Measurements from ENCODE around the gene BTBD2.

The BTBD2 gene

DNA sequence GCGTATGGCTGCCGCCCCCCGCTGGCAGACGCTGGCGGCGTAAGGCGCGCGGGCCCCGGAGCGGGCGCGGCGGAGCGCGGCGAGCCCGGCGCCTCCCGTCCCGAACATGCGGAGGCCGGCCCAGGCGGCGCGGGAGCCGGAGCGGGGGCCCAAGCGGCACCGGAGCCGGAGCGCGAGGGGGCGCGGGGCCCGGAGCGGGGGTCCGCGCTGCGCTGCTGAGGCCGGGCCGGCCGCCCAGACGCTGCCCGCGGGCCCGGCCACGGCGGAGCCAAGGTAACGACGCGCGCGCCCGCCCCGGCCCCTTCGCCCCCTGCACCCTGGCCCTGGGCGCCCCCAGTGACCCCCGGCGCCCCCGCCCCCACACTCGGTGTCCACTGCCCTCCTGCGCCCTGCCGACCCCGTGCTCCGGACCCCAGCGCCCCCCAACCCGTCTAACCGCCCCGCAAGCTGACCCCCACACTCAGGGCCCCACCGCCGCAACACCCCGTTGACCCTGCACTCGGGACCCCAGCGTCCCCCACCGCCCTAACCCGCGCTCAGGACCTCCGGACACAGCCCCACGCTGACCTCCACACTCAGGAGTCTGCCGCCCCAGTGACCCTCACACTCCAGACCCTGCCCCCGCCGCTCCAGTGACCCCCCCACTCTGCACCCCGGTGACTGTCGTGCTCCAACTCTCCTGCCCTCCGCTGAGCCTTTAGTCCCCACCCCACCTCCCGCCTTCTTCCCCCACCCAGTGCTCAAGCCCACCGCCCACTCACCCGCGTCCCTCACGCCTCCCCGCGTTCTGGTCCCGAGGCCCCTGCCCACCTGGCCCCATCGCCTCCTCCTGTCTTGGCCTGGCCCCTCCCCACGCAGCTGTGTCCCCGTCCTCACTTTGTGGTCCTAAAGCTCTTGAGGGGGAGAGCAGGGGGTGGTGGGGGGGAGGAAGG is 74.1 kb downstream of the BTBD2 start, which contains the start of gene CSNK1G2:
Gene CSNK1G2 (plus strand): TSS at position 27 of the 932 bp plus-strand sequence. CDS start 28,601 bp downstream, outside the sequence.
- DNase-seq = peak; percentile 27
- ATAC-seq = no peak

GRCh38 chr19:1938071-1938470 is 77.4 kb downstream of the BTBD2 start:
- no peak for ATAC-seq
- DNase-seq = no peak

GRCh38 chr19:1936916-1937610 is 78.5 kb downstream of the BTBD2 start:
- no peak for ATAC-seq
- DNase-seq = no peak

GRCh38 chr19:1936430-1936829 is 79.1 kb downstream of the BTBD2 start:
- ATAC-seq (no peak), DNase-seq (no peak)

GRCh38 chr19:1935484-1936208 is 79.9 kb downstream of the BTBD2 start:
- ATAC-seq (peak; percentile 29), DNase-seq (no peak)
